SKM-1 (cell line): ENCODE results near the gene PCGF1.
A peak's percentile ranks its signal among the peaks of the same experiment; 100 is the strongest.

Experiments
- DNase-seq: peaks from one replicate; lab custom pipeline; 2025; ENCODE audit not compliant: unreplicated experiment; lab: John Stamatoyannopoulos, UW

The PCGF1 gene

DNA sequence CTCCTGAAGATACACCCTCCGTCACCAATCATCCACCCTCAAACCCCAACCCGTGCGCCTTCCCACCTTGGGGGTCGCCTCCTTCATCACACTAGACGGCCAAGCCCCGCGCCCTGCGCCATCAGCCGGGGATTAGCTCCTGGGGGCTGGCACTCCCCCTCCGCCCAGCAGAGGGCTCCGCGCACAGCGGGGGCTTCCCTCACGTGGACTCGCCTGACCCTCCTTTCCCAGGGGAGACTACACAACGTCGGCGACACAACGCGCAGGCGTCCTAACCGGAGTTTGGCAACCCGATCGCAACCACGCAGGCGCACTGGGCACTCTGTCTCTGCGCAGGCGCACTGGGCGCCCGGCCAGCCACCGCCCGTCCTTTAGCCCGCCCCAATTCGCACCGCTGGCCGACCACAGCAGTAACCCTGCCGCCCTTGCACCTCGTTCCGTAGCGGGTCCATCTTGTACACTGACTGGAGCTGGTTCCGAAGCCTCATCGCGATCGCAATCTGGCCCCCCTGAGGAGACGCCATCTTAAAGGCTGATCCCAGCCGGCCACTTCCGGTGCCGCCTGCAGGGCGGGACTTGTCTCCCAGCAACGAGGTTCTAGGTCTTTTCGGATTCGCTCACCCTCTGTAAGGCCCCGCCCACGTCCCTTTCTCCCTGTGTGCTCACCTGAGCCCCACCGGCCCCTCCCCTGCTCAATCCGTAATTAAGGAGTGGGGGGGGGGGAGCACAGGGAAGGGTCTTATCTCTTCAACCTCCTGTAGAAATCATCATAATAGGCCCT lies at the start of gene PCGF1:
PCGF1 (minus strand) TSS at position 551 of the 781 bp plus-strand sequence; CDS start at position 524, 27 bp downstream.
- peak; percentile 95 for DNase-seq

DNA sequence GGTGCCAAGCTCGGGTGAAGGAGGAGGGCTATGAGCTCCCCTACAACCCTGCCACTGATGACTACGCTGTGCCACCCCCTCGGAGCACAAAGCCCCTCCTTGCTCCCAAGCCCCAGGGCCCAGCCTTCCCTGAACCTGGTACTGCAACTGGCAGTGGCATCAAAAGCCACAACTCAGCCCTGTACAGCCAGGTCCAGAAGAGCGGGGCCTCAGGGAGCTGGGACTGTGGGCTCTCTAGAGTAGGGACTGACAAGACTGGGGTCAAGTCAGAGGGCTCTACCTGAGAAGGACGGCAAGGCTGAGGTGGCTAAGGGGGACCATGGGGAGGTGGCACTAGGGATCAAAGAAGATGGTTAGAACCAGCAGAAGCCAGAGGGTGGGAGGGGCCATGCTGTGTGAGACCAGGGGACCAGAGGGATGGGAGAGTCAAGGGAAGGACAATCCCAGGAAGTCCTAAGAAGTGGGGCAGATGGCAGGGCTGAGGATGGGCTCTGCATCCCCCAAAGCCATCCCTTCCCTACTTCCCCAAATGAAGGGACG lies 49.4 kb upstream of the PCGF1 start:
- no peak for DNase-seq

DNA sequence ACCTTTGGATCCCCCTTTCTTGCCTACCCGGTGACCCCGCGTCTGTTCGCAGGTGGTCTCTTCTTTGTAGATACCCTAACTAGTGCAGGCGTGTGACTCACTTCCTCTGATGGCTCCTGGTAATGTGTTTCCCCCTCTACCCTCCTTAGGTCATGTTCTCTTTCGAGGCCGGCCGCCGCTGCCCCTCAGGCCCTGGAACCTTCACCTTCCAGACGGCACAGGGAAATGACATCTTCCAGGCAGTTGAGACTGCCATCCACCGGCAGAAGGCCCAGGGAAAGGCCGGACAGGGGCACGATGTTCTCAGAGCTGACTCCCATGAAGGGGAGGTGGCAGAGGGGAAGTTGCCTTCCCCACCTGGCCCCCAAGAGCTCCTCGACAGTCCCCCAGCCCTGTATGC lies 48.7 kb upstream of the PCGF1 start:
- DNase-seq = no peak

DNA sequence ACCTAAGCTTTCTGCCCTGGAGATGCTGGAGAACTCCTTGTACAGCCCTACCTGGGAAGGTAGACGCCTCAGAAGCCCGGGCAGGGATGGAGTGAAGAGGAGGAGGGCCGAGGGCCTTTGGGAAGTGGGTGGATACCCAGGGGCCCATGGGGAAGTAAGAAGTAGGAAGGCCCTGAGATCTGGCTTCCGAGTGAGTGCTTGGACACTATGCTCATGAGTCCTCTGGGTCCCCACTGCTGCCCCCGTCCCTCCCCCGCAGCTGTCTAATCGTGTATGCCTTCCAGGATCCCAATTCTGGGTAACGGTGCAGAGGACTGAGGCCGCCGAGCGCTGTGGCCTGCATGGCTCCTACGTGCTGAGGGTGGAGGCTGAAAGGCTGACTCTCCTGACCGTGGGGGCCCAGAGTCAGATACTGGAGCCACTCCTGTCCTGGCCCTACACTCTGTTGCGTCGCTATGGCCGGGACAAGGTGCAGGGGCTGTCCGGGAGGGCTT lies 48.2 kb upstream of the PCGF1 start:
- peak; percentile 22 for DNase-seq

DNA sequence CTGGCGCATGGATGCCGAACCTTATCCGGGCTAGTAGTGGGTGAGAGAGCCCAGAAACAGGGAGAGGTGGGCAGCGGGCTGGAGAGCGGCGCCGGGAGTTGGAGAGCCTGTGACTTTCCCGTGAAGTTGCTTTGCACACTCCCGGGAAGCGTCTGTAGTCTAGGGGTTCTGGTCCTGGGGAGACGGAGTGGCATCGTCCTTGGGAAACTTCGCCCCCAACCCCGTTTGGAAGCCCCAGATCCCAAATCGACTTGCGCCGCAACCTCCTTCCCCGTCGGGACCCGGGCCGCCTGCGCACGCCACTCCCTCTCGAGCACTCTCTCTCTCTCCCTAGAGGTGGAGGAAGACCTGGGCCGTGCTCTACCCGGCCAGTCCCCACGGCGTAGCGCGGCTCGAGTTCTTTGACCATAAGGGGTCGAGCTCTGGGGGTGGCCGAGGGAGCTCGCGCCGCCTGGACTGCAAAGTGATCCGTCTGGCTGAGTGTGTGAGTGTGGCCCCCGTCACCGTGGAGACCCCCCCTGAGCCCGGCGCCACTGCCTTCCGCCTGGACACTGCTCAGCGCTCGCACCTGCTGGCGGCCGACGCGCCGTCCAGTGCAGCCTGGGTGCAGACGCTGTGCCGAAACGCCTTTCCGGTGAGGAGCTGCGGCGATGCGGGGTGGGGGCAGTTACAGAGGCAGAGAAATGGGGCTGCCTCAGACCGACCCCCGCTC lies 47.5 kb upstream of the PCGF1 start:
- DNase-seq = no peak

DNA sequence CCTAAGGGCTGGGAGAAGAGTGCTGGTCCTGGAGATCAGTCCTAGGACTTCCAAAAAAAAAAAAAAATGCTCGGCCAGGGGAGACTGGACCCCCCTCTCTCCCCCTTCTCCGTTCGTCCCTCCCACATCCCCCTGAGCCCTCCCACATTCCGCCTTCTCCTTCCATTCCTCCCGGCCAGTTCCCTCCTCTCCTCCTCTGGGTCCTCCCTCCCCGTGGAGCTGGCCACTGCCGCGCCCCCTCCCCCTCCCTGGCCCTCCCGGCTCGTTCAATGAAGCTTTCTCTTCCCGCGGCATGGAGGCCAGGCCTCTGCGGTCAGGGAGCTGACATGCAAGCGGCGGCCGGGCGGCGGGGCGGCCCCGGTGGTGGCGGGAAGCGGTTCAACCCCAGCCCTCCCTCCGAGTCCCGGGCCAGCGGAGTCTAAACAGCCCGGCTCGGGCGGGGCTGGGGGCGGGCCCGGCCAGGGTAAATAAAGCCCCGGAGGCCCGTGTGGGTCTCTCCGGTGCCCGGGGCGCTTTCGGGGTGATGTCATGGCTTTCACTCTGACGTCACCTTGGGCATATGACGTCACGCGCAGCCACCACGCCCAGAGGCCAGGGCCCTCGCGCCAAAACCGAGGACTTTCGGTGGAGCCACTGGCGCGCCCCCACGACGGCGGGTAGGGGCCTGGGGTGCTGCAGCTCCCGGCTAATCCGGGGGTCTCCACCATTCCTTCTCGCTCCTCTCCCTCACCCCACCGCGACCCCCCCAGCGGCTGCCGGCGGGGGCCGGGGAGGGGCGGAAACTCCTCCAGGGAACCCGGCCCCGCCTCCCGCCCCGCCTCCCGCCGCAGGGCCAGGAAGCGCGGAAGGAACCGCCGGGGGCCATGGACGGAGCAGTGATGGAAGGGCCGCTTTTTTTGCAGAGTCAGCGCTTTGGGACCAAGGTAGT lies 46.7 kb upstream of the PCGF1 start, which contains the start of the genes DOK1 and LOXL3:
DOK1 (plus strand) TSS at position 829 of the 928 bp plus-strand sequence; CDS start at position 864, 35 bp downstream.
LOXL3 (minus strand) TSS at position 51 of the 928 bp plus-strand sequence. CDS start 1,308 bp downstream, outside the sequence.
- peak; percentile 57 for DNase-seq

DNA sequence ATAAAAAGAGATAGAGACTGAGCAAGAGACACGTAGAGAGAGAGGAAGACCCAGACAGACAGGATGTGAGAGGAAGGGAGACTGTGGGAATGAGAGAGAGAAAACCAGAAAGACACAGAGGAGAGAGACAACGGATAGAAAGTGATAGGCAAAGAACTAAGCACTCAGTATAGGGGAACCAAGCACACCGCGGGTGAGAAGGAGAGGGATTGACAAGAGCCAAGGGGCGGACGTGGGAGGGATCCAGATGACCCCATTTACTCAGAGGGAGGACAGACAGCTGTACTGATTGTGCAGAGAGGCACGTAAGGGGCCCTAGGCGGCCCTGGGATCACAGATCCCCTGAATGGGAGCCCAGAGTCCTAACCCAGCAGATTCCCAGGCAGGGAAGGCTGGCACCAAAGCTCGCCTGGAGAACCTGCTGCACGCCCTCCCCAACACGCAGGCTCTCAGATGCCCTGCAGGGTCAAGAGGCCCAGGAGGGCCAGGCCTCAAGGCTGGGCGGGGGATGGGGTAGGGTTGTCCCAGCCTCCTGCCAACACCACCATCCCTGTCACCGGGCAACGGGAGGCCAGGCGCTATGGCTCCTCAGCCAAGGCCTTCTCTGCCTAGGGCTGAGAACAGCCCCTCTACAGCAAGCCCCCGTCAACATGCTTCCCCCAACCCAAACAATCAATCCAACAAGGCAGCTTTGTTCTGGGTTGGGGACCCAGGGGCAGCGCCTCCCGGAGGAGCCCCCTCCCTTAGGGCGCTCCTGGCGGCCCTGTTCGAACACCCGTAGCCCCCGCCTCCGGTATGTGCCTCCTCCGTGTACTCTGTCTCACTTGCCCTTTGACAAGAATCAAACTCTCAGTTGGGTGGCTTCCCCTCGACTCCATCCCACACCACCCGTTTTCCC lies 45.7 kb upstream of the PCGF1 start:
- no peak for DNase-seq

DNA sequence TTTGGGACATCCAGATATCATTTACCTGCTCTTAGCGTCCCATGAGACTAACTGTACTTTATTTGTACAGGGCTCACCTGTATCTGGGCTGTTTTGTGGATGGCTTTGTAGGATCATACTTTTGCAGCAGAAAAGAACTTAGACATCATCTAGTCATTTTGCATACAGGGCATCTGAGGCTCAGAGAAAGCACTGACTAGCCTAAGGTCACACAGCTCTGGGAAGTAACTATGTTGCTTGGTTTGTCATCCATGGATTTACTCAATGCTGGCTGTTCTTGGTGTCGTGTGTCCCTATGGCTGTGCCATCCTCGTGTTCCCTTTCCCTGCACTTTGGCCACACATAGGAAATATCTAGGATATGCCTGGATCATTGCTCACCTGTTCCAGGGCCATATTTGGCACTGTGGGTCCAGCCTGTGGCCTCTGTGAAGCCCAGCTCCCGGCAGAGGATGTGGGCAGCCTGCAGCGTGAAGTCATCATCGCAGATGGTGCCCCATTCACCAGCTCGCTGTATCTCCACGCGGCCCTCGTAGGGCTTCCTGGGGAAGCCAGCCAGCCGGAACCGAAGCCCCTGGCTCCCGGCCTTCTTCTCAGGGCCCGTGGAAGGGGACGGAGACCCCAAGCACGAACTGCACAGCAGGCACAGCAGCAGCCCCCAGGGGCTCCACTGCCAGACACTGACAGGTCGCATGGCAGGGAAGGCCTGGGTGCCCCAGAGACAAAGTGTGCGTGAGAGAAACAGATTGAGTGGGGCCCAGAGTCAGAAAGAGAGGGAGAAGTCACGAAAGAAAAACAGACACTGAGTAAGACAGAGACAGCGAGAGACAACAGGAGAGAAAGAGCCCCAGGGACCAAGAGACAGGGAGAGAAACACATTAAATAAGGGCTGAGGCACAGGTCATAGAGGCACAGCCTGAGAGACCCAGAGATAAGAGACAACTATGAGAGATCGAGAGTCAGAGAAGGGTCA lies 44.7 kb upstream of the PCGF1 start:
- no peak for DNase-seq

DNA sequence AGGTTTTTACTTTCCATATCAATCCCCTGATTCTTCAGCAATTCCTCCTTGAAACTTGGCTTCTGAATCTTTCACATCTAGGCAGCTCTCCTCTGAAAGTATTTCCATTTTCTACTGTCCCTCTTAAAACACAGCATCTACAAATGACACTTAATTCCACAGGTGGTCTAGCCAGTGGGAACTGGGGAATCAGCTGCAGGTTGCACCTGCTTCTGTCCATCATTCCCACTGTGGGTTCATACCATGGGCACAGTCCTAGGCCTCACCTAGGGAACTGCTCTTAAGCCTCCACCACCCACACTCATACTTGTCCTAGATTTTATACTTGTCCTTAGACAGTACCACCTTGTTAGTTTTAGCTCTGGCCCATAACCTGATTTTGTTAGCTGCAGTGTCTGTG lies 44.0 kb upstream of the PCGF1 start:
- no peak for DNase-seq

DNA sequence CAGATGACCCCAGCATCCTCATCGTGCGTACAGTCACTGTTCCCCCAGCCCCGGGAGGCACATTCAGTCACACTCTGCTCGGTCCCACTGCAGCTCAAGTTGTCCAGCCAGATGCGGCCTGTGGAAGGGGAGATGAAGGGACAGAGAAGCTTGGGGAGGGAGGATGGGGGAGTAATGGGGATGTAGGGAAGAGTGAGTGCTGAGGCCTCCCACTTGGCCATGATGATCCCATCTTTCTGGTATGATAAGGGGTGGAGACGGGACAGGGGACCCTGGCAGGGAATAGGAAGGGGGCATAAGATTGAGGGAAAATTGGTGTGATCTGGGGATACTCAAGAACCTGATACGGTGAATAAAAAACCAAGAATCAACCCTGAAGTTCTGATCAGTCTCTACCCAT lies 42.7 kb upstream of the PCGF1 start:
- DNase-seq = no peak

DNA sequence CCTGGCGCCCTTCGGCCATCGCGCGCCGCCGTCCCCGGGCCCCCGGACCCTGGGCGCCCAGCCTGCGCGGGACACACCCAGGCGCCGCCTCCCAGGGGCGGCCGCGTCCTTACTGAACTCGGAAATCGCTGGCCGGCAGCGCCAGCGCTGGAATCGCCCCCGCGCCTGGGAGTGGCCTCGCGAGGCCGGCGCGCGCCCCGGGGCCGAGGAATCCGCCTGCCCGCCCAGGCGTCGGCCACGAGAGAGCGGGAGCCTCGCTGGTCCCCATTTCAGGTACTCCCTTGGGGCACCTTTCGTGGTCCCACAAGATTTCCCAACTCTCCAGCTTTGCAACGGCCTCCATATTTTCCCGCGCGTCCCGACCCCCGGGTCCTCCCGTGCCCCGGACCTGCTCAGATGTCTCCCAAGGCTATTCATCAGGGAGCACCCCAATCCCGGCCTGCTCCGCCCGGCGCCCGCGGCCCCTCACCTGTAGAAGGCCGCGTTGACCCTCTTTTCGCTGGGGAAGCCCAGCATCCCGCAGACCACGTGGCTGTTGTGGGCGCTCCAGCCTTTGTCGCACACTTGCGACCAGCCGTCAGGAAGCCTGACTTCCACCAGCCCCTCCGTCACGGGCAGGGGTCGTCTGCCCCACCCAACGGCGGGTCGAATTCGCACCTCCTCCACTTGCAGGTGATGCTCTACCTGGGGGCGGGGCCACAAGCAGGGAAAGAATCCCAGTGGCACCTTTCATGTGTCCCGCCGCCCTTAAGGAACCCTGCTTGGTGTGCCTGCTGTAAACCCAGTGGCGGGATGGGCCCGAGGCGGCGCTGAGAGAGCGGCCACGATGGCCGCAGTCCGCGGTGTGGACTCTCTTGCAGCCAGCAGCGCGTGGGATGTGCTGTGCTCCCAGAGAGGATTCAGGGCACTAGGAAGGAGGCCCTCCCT lies 41.7 kb upstream of the PCGF1 start:
- no peak for DNase-seq

DNA sequence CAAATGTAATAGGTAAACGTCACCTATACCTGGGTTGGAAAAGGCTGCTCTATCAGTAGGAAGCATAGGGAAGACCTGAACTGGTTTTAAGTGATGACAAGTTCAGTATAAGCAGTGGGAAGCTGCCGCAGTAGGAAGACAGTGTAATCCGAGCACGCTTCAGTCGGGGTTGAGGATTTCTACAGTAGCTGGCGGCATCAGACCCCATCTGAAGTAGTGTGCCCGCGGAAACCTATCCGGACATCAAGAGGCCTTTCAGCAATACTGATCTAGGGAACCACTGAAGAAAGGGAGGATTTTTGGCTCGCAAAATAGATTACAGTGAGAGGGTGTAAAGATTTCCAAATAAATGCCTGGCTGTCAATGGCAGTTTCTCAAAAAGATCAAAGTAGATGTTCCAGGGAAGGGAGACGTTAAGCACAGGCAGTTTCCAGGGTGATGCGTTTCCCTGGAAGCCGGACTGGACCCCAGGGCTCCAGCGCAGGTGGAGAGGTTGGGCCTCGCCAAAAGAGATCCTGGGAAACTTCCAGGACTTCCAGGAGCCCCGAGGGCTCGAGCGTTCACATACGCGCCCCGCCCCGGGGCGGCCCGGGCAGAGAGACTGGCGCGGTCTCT lies 40.9 kb upstream of the PCGF1 start:
- DNase-seq = no peak

DNA sequence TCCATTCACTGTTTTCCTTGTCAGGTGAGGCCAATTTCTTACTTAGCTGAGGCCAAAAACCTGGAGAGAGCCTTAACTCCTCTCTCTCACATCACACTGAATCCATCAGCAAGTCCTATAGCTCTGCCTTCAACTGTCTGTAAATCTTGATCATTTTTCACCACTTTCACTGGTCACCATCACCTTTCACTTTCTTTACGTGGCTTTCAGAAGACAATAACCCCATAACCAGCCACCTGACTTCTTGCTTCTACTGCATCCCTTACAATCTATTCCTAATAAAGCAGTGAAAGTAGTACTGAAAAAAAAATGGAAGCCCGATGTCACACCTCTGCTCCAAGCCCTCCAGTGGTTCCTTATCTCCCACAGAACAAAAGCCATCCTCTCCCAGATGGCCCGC lies 38.5 kb upstream of the PCGF1 start:
- no peak for DNase-seq

DNA sequence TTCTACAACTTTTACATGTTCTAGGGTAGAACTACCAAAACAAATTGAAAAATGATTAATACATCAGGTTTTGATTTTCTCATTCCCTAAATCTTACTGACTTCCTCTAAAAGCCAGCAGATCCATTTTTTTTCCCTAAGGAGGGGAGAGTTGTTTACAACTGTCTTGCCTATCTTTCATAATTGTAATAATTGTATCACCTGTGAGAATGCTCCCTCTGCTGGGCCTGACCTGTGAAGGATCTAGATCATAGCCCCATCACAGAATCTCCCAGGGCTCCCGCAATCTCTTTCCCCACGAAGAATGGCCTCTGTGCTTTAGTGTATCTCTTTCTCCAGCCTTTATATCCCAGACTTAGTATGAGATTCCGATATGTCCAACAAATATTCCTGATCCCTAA lies 37.1 kb upstream of the PCGF1 start:
- no peak for DNase-seq

DNA sequence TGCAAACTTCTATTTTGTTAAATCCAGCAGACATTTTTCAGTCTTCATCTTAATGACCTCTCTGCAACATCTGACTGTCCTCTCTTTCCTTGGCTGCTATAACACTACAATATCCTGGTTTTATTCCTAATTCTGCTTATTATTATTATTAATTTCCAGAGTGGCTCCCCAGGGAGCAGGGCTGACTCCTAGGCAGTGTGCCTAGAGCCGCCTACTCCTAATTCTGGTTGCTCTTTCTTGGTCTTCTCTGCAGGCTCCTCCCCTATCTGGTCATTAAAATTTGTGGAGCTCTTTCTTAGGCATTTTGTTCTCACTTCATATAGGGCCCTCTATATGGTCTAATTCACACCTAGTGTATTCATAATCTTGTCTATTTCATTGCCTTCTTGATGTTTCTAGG lies 35.5 kb upstream of the PCGF1 start:
- no peak for DNase-seq

DNA sequence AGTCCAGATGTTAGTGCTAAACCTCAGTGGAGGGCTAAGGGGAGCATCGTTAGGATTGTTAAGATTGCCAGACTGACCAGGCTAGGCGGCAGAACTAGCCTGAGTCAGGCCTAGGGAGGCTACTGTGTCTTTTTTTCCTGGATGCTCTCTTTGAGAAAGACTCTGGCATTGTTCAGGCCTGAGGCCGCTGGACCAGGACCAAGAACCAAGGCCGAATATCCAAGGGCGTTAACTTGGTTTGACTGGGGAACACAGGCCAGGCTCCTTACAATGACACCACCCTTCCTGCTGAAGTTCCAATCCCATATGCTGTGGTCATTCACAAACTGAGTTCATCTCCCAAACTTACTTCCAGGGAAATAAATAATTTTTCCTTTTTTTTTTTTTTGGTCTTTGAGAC lies 32.8 kb upstream of the PCGF1 start:
- DNase-seq = no peak

DNA sequence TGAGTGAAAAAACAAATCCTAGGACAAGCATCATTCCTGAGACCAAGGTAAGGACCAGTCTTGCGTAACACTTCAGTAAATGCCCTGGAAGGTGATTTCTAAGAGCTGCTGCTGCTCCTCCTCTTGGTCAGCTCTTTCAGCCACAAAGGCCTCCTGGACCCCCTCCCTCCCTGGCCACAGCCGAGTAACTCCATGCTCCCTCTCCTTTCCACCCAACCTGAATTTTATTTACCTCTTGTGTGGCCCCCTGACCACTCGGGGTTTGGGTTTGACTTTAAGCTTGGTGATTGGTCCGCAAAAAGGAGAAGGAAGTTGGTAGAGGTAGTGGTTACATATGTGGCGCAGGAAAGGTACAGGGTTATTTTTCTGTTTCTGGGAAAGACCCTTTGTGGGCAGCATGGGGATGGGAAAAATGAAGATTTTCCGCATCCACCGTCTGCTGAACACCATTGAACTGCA lies 31.4 kb upstream of the PCGF1 start:
- DNase-seq = no peak
